Stomach smooth muscle (tissue), 2 donors: ENCODE measurements around the gene GGA2.

Experiments
- H3K27ac ChIP-seq: one replicate; pipeline ENCODE4 v1.7.0; 2013; ENCODE audit warnings: mild to moderate bottlenecking, low read length, inconsistent platforms
- H3K27me3 ChIP-seq, 2 donors: one replicate each; pipeline ENCODE4 v1.7.0; 2013; ENCODE audit warnings: low read length in 2 of 2; ENCODE audit not compliant: insufficient read depth in 2 of 2, control insufficient read depth in 1 of 2
- H3K36me3 ChIP-seq, 2 donors: one replicate each; pipeline ENCODE4 v1.7.0; 2013; ENCODE audit warnings: low read length in 2 of 2; ENCODE audit not compliant: control insufficient read depth in 2 of 2, insufficient read depth in 2 of 2
- H3K4me1 ChIP-seq: one replicate; pipeline ENCODE4 v1.7.0; 2013; ENCODE audit warnings: low read length; ENCODE audit not compliant: control insufficient read depth, insufficient read depth
- H3K4me3 ChIP-seq, 2 donors: one replicate each; pipeline ENCODE4 v1.7.0; 2013; ENCODE audit warnings: low read length in 2 of 2
- H3K9ac ChIP-seq, 2 donors: one replicate each; pipeline ENCODE4 v1.7.0; 2013; ENCODE audit warnings: low read length in 2 of 2, mild to moderate bottlenecking in 1 of 2
- H3K9me3 ChIP-seq, 2 donors: one replicate each; pipeline ENCODE4 v1.7.0; 2013; ENCODE audit warnings: low read length in 2 of 2; ENCODE audit not compliant: control insufficient read depth in 2 of 2
- donor health status: healthy.
- donor health status: Pancreatic carcinoma.

The GGA2 gene

GRCh38 chr16:23523321-23523720, 13.0 kb upstream of the GGA2 start:
- Histone ChIP-seq H3K4me1 (no peaks in the 10 kb centered on the region), H3K27ac (no peak overlapping the region), H3K9me3 (no peaks in the 10 kb centered on the region), H3K4me3 (no peak overlapping the region), H3K9ac (no peak overlapping the region), H3K36me3 (peaks cover 26 to 38% of the 10 kb centered on the region in 2 donors), H3K27me3 (no peaks in the 10 kb centered on the region)

DNA sequence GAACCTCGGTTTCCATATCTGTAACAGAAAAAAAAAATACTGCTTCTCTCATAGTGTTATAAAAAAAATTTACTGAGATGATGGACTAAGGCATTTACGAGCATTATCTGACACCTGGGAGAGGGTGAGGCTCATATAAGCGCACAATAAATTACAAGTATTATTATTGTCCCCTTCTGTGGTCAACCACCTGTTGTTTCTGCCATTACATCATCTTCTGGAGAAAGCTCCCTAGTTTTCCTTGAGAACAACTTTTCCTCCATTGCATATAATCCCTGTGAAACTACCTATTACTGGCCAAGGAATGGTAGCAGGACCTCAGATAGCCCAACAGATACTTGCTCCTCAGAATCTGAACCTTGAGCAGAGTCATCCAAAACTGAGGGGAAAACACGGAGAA, 11.7 kb upstream of the GGA2 start:
- peaks cover 26 to 32% of the 10 kb centered on the region in 2 donors for H3K36me3 ChIP-seq
- H3K27ac ChIP-seq: no peak overlapping the region
- H3K4me3 ChIP-seq: no peak overlapping the region
- no peak overlapping the region for H3K9ac ChIP-seq
- no peaks in the 10 kb centered on the region for H3K27me3 ChIP-seq
- no peaks in the 10 kb centered on the region for H3K9me3 ChIP-seq
- H3K4me1 ChIP-seq: no peaks in the 10 kb centered on the region

- Histone ChIP-seq H3K9ac (no peak overlapping the region), H3K27ac (no peak overlapping the region), H3K4me1 (no peaks in the 10 kb centered on the region), H3K27me3 (no peaks in the 10 kb centered on the region), H3K9me3 (no peaks in the 10 kb centered on the region), H3K36me3 (peaks cover 26 to 32% of the 10 kb centered on the region in 2 donors), H3K4me3 (no peak overlapping the region)
Measured at GRCh38 chr16:23521037-23521743, 10.9 kb upstream of the GGA2 start.

- no peak overlapping the region for H3K27ac ChIP-seq
- no peaks in the 10 kb centered on the region for H3K4me1 ChIP-seq
- H3K9me3 ChIP-seq: no peaks in the 10 kb centered on the region
- H3K36me3 ChIP-seq: peaks cover 26 to 32% of the 10 kb centered on the region in 2 donors
- H3K9ac ChIP-seq: no peak overlapping the region
- H3K4me3 ChIP-seq: no peak overlapping the region
- no peaks in the 10 kb centered on the region for H3K27me3 ChIP-seq
Measured at GRCh38 chr16:23520500-23520899, 10.2 kb upstream of the GGA2 start.

- H3K27ac ChIP-seq: no peak overlapping the region
- no peak overlapping the region for H3K4me3 ChIP-seq
- H3K36me3 ChIP-seq: peaks cover 21 to 26% of the 10 kb centered on the region in 2 donors
Measured at GRCh38 chr16:23519282-23519681, 9.0 kb upstream of the GGA2 start.

GRCh38 chr16:23518435-23518891, 8.2 kb upstream of the GGA2 start:
- no peaks in the 10 kb centered on the region for H3K27me3 ChIP-seq
- H3K9ac ChIP-seq: no peak overlapping the region
- no peaks in the 10 kb centered on the region for H3K9me3 ChIP-seq
- no peak overlapping the region for H3K27ac ChIP-seq
- no peaks in the 10 kb centered on the region for H3K4me1 ChIP-seq
- no peak overlapping the region for H3K4me3 ChIP-seq
- H3K36me3 ChIP-seq: peaks cover 18% of the 10 kb centered on the region in 2 donors

More at GRCh38 chr16:23519282-23519681, 9.0 kb upstream of the GGA2 start:
- Histone ChIP-seq H3K4me1 (no peaks in the 10 kb centered on the region), H3K27me3 (no peaks in the 10 kb centered on the region), H3K9me3 (no peaks in the 10 kb centered on the region), H3K9ac (no peak overlapping the region)

DNA sequence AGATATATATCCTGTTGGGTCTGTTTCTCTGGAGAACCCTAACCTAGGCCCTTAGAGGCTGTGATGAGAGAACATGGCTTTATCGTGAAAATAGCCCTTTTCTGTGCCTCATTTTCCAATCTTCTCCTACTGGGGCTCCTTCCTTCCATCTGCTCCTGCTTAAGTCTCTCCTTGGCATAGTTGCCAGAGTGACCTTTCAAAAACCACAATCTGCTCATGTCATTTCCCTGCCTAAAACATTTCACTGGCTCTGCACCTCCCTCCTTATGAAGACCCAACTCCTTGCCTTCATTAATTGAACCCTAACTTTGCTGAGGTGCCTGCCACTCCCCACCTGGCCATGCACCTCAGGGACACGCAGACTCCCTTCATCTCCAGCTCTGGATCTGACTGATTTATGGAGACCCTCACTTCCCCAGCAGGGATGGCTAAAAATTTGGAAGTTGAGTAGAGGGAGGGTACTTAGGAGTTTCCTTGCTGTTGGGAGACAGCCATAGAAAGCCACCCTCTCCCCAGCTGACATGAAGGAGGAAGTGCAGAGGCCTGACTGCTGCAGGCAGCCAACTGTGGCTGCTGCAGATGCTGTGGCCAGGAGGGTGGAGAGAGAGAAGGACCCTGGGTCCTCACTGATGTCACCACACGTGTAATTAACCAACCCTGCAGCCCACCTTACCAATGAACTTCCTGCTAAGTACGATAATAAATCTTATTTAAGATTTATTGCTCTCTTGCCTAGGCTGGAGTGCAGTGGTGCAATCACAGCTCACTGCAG, 6.3 kb upstream of the GGA2 start:
- Histone ChIP-seq H3K27ac (no peak overlapping the region), H3K4me1 (no peaks in the 10 kb centered on the region), H3K4me3 (no peak overlapping the region), H3K36me3 (peaks cover 6 to 8% of the 10 kb centered on the region in 2 donors), H3K9me3 (no peaks in the 10 kb centered on the region), H3K9ac (no peak overlapping the region), H3K27me3 (no peaks in the 10 kb centered on the region)

- Histone ChIP-seq H3K36me3 (peaks cover 5 to 6% of the 10 kb centered on the region in 2 donors), H3K4me1 (no peaks in the 10 kb centered on the region), H3K27ac (no peak overlapping the region), H3K4me3 (no peak overlapping the region), H3K9ac (no peak overlapping the region), H3K9me3 (no peaks in the 10 kb centered on the region), H3K27me3 (no peaks in the 10 kb centered on the region)
Measured at GRCh38 chr16:23515881-23516280, 5.6 kb upstream of the GGA2 start.

GRCh38 chr16:23514381-23515152, 4.3 kb upstream of the GGA2 start:
- no peaks in the 10 kb centered on the region for H3K4me1 ChIP-seq
- no peaks in the 10 kb centered on the region for H3K9me3 ChIP-seq
- no peak overlapping the region for H3K9ac ChIP-seq
- H3K4me3 ChIP-seq: no peak overlapping the region
- H3K36me3 ChIP-seq: peaks cover 4 to 6% of the 10 kb centered on the region in 2 donors
- no peak overlapping the region for H3K27ac ChIP-seq
- no peaks in the 10 kb centered on the region for H3K27me3 ChIP-seq

DNA sequence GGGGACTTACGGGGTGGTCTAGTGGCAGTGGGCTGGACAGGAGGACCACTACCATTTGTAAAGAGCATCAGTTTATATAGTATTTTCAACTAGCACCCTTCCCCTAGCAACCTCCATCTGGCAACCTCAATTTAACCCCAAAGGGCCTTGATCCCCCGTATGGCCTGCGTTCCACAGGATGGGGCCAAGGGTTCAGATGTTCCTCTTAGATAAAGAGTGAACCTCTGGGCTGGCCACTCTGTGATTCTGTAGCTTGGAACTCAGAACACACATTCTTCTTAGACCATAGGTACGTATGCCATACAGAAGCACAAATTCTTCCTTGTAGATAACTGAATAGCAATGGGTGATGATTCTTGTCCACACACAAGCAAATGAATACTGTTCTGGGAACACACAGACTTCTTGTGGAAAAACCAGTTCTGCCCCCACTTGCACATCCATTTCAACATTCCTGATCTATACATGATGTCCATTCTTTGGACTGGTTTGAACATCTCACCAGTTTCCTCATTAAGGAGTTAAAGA, 1.9 kb upstream of the GGA2 start:
- H3K36me3 ChIP-seq: peaks cover 0 to 3% of the 10 kb centered on the region in 2 donors
- H3K9ac ChIP-seq: no peak overlapping the region
- H3K27ac ChIP-seq: no peak overlapping the region
- H3K4me1 ChIP-seq: peaks cover 12% of the 10 kb centered on the region
- H3K27me3 ChIP-seq: no peaks in the 10 kb centered on the region
- no peaks in the 10 kb centered on the region for H3K9me3 ChIP-seq
- H3K4me3 ChIP-seq: no peak overlapping the region
